Mucosa of gallbladder (tissue), 1 donor: ENCODE measurements around the gene MATN4. TPM values are rescaled to one million over a fixed set of nuclear protein-coding genes. Genes with fewer than 3 reads are reported as not detected.

Experiments
- DNase-seq: peaks from one replicate; pipeline ENCODE4 v3.0.0-alpha.2; 2020; ENCODE audit warnings: low spot score
- total RNA-seq: library from RNA; stranded (reverse); gene quantifications from one replicate; pipeline ENCODE4 v1.2.1, GENCODE V29; 2021
- donor health status: DM: no; HTN: no; CAD: no.

Gene MATN4
- total RNA-seq, 1 donor from 2014 or later: 0.09 TPM

GRCh38 chr20:45341579-45341938, 33.5 kb upstream of the MATN4 start:
- no peak for DNase-seq

GRCh38 chr20:45340951-45341350, 32.9 kb upstream of the MATN4 start:
- DNase-seq: no peak

GRCh38 chr20:45340236-45340847, 32.2 kb upstream of the MATN4 start:
- peak; percentile 42 for DNase-seq

- DNase-seq: no peak
Observed at GRCh38 chr20:45339799-45340198, 31.7 kb upstream of the MATN4 start.

- DNase-seq: no peak
Observed at GRCh38 chr20:45339084-45339483, 31.0 kb upstream of the MATN4 start.

- DNase-seq: no peak
Observed at GRCh38 chr20:45338121-45339030, 30.3 kb upstream of the MATN4 start.

- DNase-seq: peak; percentile 81
Observed at GRCh38 chr20:45337367-45338120, 29.4 kb upstream of the MATN4 start.

- peak; percentile 65 for DNase-seq
Observed at GRCh38 chr20:45336530-45337366, 28.6 kb upstream of the MATN4 start.

- DNase-seq: no peak
Observed at GRCh38 chr20:45330476-45330875, 22.4 kb upstream of the MATN4 start.

GRCh38 chr20:45329497-45330319, 21.6 kb upstream of the MATN4 start:
- DNase-seq: no peak

GRCh38 chr20:45328451-45328850, 20.4 kb upstream of the MATN4 start:
- no peak for DNase-seq

GRCh38 chr20:45325371-45325770, 17.3 kb upstream of the MATN4 start:
- DNase-seq: no peak

- no peak for DNase-seq
Observed at GRCh38 chr20:45323731-45324130, 15.6 kb upstream of the MATN4 start.

- peak; percentile 69 for DNase-seq
Observed at GRCh38 chr20:45322952-45323383, 14.9 kb upstream of the MATN4 start.

- DNase-seq: no peak
Observed at GRCh38 chr20:45320948-45321595, 13.0 kb upstream of the MATN4 start.

- no peak for DNase-seq
Observed at GRCh38 chr20:45318948-45319347, 10.8 kb upstream of the MATN4 start.

GRCh38 chr20:45318386-45318939, 10.4 kb upstream of the MATN4 start:
- DNase-seq: no peak

- no peak for DNase-seq
Observed at GRCh38 chr20:45317826-45318225, 9.7 kb upstream of the MATN4 start.

- no peak for DNase-seq
Observed at GRCh38 chr20:45316150-45317080, 8.3 kb upstream of the MATN4 start.
